B cell (primary cell): ENCODE measurements around the gene STK24. TPM values are rescaled to one million over a fixed set of nuclear protein-coding genes. Genes with fewer than 3 reads are reported as not detected.
A peak's percentile ranks its signal among the peaks of the same experiment; 100 is the strongest.

Source experiments
- ATAC-seq: fragments of 200-7000 bp; cut with Tn5 transposase; one replicate; pipeline ENCODE4 v1.10.0; 2021; ENCODE audit warnings: low read depth, mild to moderate bottlenecking, moderate number of reproducible peaks, moderate library complexity
- CTCF ChIA-PET: fragments of 350-600 bp; sonication (Branson Sonifier 250); formaldehyde crosslinking; loops from one replicate; lab custom pipeline; 2021; ENCODE audit warnings: antibody characterized with exemption, inconsistent platforms; lab: Charles Lee
- POLR2A ChIA-PET: fragments of 350-600 bp; sonication (Branson Sonifier 250); formaldehyde crosslinking; loops from one replicate; lab custom pipeline; 2021; ENCODE audit warnings: antibody characterized with exemption; lab: Charles Lee
- DNase-seq: peaks from one replicate; pipeline ENCODE4 v3.0.0; 2013
- H2AFZ ChIP-seq: 2 replicates; pipeline ENCODE4 v1.6.1; 2012; ENCODE audit warnings: mild to moderate bottlenecking, low read depth, low read length; ENCODE audit not compliant: insufficient read depth, poor library complexity, severe bottlenecking
- H3K27ac ChIP-seq, 2 donors: 1 replicate in 1 of 2; 2 replicates in 1 of 2; pipeline ENCODE4 v1.5.1; 2012 to 2013; ENCODE audit warnings: low read length in 2 of 2, mild to moderate bottlenecking in 2 of 2, moderate library complexity in 1 of 2
- H3K27me3 ChIP-seq, 4 experiments: fragments of 200-600 bp in 1 of 4; sonication (generic) in 1 of 4; replicated peaks in 1 of 4; 1 replicate in 2 of 4; 2 replicates in 2 of 4; pipeline versions ENCODE4 v1.6.1 to v1.7.0; 2013 to 2016; ENCODE audit warnings: low read length in 3 of 4, mild to moderate bottlenecking in 2 of 4, mixed read lengths in 1 of 4, moderate library complexity in 1 of 4; ENCODE audit not compliant: insufficient read depth in 4 of 4, control insufficient read depth in 3 of 4; ENCODE audit errors: control extremely low read depth in 1 of 4
- H3K36me3 ChIP-seq, 2 experiments: replicated peaks in 1 of 2; 1 replicate in 1 of 2; 2 replicates in 1 of 2; pipeline versions ENCODE4 v1.6.1 to v1.7.1; 2013; ENCODE audit warnings: low read length in 1 of 2; ENCODE audit not compliant: insufficient read depth in 2 of 2, control insufficient read depth in 1 of 2; ENCODE audit errors: control extremely low read depth in 1 of 2, extremely low read depth in 1 of 2
- H3K4me1 ChIP-seq, 2 donors: fragments of 200-600 bp in 1 of 2; sonication (generic) in 1 of 2; 1 replicate in 1 of 2; 2 replicates in 1 of 2; pipeline versions ENCODE4 v1.5.1 to v1.6.1; 2013 to 2017; ENCODE audit warnings: low read length in 2 of 2; ENCODE audit not compliant: control insufficient read depth in 2 of 2, insufficient read depth in 2 of 2
- H3K4me2 ChIP-seq: replicated peaks from 2 replicates; pipeline ENCODE3; 2012; ENCODE audit warnings: mild to moderate bottlenecking, low read depth, low read length; ENCODE audit not compliant: poor library complexity, severe bottlenecking
- H3K4me3 ChIP-seq, 5 experiments: fragments of 200-600 bp in 1 of 5; sonication (generic) in 1 of 5; 1 replicate in 3 of 5; 2 replicates in 2 of 5; pipeline versions ENCODE4 v1.5.1 to v1.7.0; 2011 to 2016; ENCODE audit warnings: low read length in 4 of 5, mild to moderate bottlenecking in 4 of 5, low read depth in 2 of 5, control low read depth in 1 of 5, moderate library complexity in 1 of 5; ENCODE audit not compliant: insufficient read depth in 1 of 5; ENCODE audit errors: control extremely low read depth in 1 of 5, extremely low read depth in 1 of 5
- H3K79me2 ChIP-seq: fragments of 200-600 bp; sonication (generic); one replicate; pipeline ENCODE4 v1.6.0; 2016; ENCODE audit warnings: low read length; ENCODE audit not compliant: control insufficient read depth, insufficient read depth
- H3K9ac ChIP-seq: fragments of 200-600 bp; sonication (generic); 2 replicates; pipeline ENCODE4 v1.6.1; 2017; ENCODE audit warnings: mild to moderate bottlenecking, low read length, moderate library complexity
- H3K9me3 ChIP-seq, 3 donors: one replicate each; pipeline versions ENCODE4 v1.6.1 to v1.7.1; 2013; ENCODE audit warnings: low read length in 2 of 3; ENCODE audit not compliant: control insufficient read depth in 2 of 3, insufficient read depth in 1 of 3; ENCODE audit errors: control extremely low read depth in 1 of 3
- H4K20me1 ChIP-seq: 2 replicates; pipeline ENCODE4 v1.6.0; 2012; ENCODE audit warnings: mild to moderate bottlenecking, low read length; ENCODE audit not compliant: insufficient read depth, control insufficient read depth, poor library complexity, severe bottlenecking
- H3K27ac Mint-ChIP-seq: one replicate; pipeline ENCODE4 v1.8.0; 2021; ENCODE audit warnings: mixed read lengths
- H3K27me3 Mint-ChIP-seq: one replicate; pipeline ENCODE4 v1.8.0; 2021; ENCODE audit warnings: mixed read lengths
- H3K4me1 Mint-ChIP-seq: one replicate; pipeline ENCODE4 v1.8.0; 2021; ENCODE audit warnings: mixed read lengths
- H3K4me3 Mint-ChIP-seq: one replicate; pipeline ENCODE4 v1.8.0; 2021; ENCODE audit warnings: mixed read lengths
- H3K9me3 Mint-ChIP-seq: one replicate; pipeline ENCODE4 v1.8.0; 2022; ENCODE audit warnings: mixed read lengths; ENCODE audit not compliant: insufficient read depth
- CTCF ChIP-seq: fragments of 200-600 bp; IDR thresholded peaks from one replicate; pipeline ENCODE4 v1.8.0; 2022; ENCODE audit warnings: antibody characterized with exemption, mild to moderate bottlenecking
- EZH2 ChIP-seq: IDR thresholded peaks from 2 replicates; pipeline ENCODE4 v1.6.1; 2012; ENCODE audit warnings: borderline replicate concordance, low read depth, mild to moderate bottlenecking, moderate library complexity, low read length; ENCODE audit not compliant: insufficient read depth, poor library complexity, severe bottlenecking
- WGBS: methylation state at CpG from one replicate; pipeline ENCODE4 v1.1.5; 2013; ENCODE audit warnings: missing lambda C conversion rate; ENCODE audit not compliant: insufficient coverage; 5-methylcytosine and 5-hydroxymethylcytosine counted together
- intact Hi-C: fragments of 100-400 bp; cut with micrococcal nuclease; formaldehyde crosslinking; loops from one replicate; pipeline ENCODE4 v1.10.0; 2022
- polyA plus RNA-seq: library from polyadenylated mRNA; depleted of rRNA; stranded (reverse); fragments of >200 nt; gene quantifications from 2 replicates; pipeline ENCODE4 v1.2.3, GENCODE V29; 2012
- total RNA-seq, 2 donors: library from RNA; stranded (reverse); fragments of 120-200 nt in 1 of 2; gene quantifications; 1 replicate in 1 of 2; 2 replicates in 1 of 2; pipeline versions ENCODE4 v1.2.3 to v1.2.4, GENCODE V29; 2013 to 2022

STK24 gene
- total and polyA plus RNA-seq, 2 donors (not counting 1 experiment from before 2014, with no cell fraction given), result 47.2 to 117 TPM

- 44% methylated on average over 4 of the region's 6 CpGs for WGBS
- Mint-ChIP-seq H3K4me3 (peak overlapping the region; percentile 53), H3K27me3 (no peaks in the 10 kb centered on the region), H3K27ac (peak overlapping the region; percentile 82), H3K9me3 (no peaks in the 10 kb centered on the region), H3K4me1 (peaks cover 95% of the 10 kb centered on the region)
- H3K9me3 ChIP-seq, result no peaks in the 10 kb centered on the region
- H3K79me2 ChIP-seq, result peaks cover 81% of the 10 kb centered on the region
- H3K9ac ChIP-seq, result no peak overlapping the region
- H2AFZ ChIP-seq, result no peak overlapping the region
- peaks cover 26 to 52% of the 10 kb centered on the region in 2 donors for H3K4me1 ChIP-seq
- DNase-seq, result peak; percentile 67
- ChIA-PET POLR2A (no interaction called here), CTCF (no interaction called here)
- peak; percentile 56 for ATAC-seq
- peak overlapping the region; percentile 38 for H3K4me2 ChIP-seq
- H3K36me3 ChIP-seq, result peaks cover 2 to 14% of the 10 kb centered on the region in 2 experiments
- intact Hi-C loops, result loop anchor here (2.0 kb wide), 1 partner anchor 13 kb away; no protein-coding TSS in a partner anchor
- no peak overlapping the region for H3K4me3 ChIP-seq
- TF ChIP-seq CTCF (no peak), EZH2 (no peak)
- peaks cover 29% of the 10 kb centered on the region for H4K20me1 ChIP-seq
- H3K27ac ChIP-seq, result peak overlapping the region; percentile 42 to 69
- no peaks in the 10 kb centered on the region for H3K27me3 ChIP-seq
These were observed 59.2 kb downstream of the STK24 start for GRCh38 chr13:98517576-98518310.

DNA sequence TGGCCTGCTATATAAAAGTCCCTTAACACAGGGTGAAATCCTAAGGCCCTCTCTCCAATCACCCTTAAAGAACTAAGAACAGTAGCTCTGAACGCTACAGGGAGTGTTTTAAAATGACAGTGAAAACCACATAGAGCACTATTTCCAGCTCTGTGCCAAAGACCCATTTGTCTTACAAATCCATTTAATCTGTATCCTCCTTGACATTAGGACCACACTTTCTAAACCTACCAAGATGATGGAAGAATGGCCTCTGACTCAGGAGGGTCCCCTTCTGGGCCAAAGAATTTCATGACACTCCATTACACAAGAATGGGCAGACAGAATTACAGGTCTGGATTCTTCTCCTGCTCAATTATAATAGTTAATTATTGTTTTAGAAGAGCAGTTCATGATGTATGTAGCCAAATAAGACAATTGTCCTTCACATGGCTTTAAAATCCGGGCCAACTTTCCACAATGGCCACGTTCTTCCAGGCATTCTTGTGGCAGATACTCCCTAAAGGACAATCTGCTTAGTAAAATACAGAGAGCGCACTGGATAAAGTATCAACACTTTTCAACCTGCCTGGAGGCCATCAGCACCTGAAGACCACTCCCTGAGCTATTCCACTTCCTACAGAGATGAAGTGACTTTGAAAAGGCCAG, 61.0 kb downstream of the STK24 start:
- TF ChIP-seq EZH2 (no peak), CTCF (no peak)
- peaks cover 44 to 64% of the 10 kb centered on the region in 2 donors for H3K4me1 ChIP-seq
- no peaks in the 10 kb centered on the region for H3K9me3 ChIP-seq
- Mint-ChIP-seq H3K27ac (peak overlapping the region; percentile 62), H3K4me3 (no peak overlapping the region), H3K9me3 (no peaks in the 10 kb centered on the region), H3K4me1 (peaks cover 92% of the 10 kb centered on the region), H3K27me3 (no peaks in the 10 kb centered on the region)
- no peak for ATAC-seq
- peaks cover 11% of the 10 kb centered on the region for H4K20me1 ChIP-seq
- no peak overlapping the region for H3K4me2 ChIP-seq
- H3K27ac ChIP-seq, result peak overlapping the region; percentile 4 to 47
- H2AFZ ChIP-seq, result no peak overlapping the region
- ChIA-PET POLR2A (no interaction called here), CTCF (no interaction called here)
- no peak overlapping the region for H3K9ac ChIP-seq
- no peak overlapping the region for H3K4me3 ChIP-seq
- intact Hi-C loops, result no loop called here
- no peak for DNase-seq
- H3K79me2 ChIP-seq, result peaks cover 82% of the 10 kb centered on the region
- 93% methylated on average over 4 of the region's 4 CpGs for WGBS
- no peaks in the 10 kb centered on the region for H3K27me3 ChIP-seq
- peaks cover 2 to 14% of the 10 kb centered on the region in 2 experiments for H3K36me3 ChIP-seq
